HEK293T (cell line): ENCODE results near the gene ARGFX.

Experiments
- CTCF ChIA-PET: fragments of 350-600 bp; formaldehyde crosslinking; extraction: SDS; loops from one replicate; lab custom pipeline; 2021; ENCODE audit warnings: antibody characterized with exemption, inconsistent platforms; lab: Yijun Ruan, JAX
- POLR2A ChIA-PET: fragments of 350-600 bp; formaldehyde crosslinking; extraction: SDS; loops from one replicate; lab custom pipeline; 2020; ENCODE audit warnings: antibody characterized with exemption, inconsistent platforms; lab: Yijun Ruan, JAX
- DNase-seq: peaks from one replicate; pipeline ENCODE4 v3.0.0; 2012; ENCODE audit warnings: mixed read lengths; ENCODE audit errors: extremely low spot score
- ARNT ChIP-seq: fragments of 450-650 bp; IDR thresholded peaks from 2 replicates; pipeline ENCODE4 v1.6.1; 2017; ENCODE audit warnings: mild to moderate bottlenecking
- BHLHE40 ChIP-seq: fragments of 450-650 bp; IDR thresholded peaks from 2 replicates; pipeline ENCODE4 v1.6.1; 2016; ENCODE audit warnings: mild to moderate bottlenecking, moderate library complexity, borderline replicate concordance
- CTBP1 ChIP-seq: fragments of 450-650 bp; IDR thresholded peaks from 2 replicates; pipeline ENCODE4 v1.6.1; 2016; ENCODE audit warnings: borderline replicate concordance
- ELF4 ChIP-seq: fragments of 450-650 bp; IDR thresholded peaks from 2 replicates; pipeline ENCODE4 v1.6.1; 2017; ENCODE audit warnings: antibody characterized with exemption
- FOXA1 ChIP-seq: fragments of 450-650 bp; IDR thresholded peaks from 2 replicates; pipeline ENCODE4 v1.6.1; 2016; ENCODE audit warnings: mild to moderate bottlenecking
- FOXK2 ChIP-seq: fragments of 450-650 bp; IDR thresholded peaks from 2 replicates; pipeline ENCODE4 v1.6.1; 2016; ENCODE audit warnings: mild to moderate bottlenecking
- FOXM1 ChIP-seq: fragments of 450-650 bp; IDR thresholded peaks from 2 replicates; pipeline ENCODE4 v1.6.1; 2017; ENCODE audit warnings: mild to moderate bottlenecking, borderline replicate concordance
- HDGF ChIP-seq: fragments of 450-650 bp; IDR thresholded peaks from 2 replicates; pipeline ENCODE4 v1.6.1; 2017; ENCODE audit warnings: antibody characterized with exemption, borderline replicate concordance
- L3MBTL2 ChIP-seq: fragments of 450-650 bp; conservative IDR thresholded peaks from 2 replicates; pipeline ENCODE4 v1.6.1; 2016; ENCODE audit warnings: mild to moderate bottlenecking
- LEF1 ChIP-seq: fragments of 450-650 bp; IDR thresholded peaks from 2 replicates; pipeline ENCODE4 v1.6.1; 2017; ENCODE audit warnings: mild to moderate bottlenecking, borderline replicate concordance
- NFRKB ChIP-seq: fragments of 450-650 bp; IDR thresholded peaks from 2 replicates; pipeline ENCODE4 v1.6.1; 2016; ENCODE audit warnings: mild to moderate bottlenecking, moderate library complexity
- PKNOX1 ChIP-seq: fragments of 450-650 bp; IDR thresholded peaks from 2 replicates; pipeline ENCODE4 v1.6.1; 2016
- SP1 ChIP-seq: fragments of 450-650 bp; IDR thresholded peaks from 2 replicates; pipeline ENCODE4 v1.6.1; 2017
- SUZ12 ChIP-seq: fragments of 450-650 bp; IDR thresholded peaks from 2 replicates; pipeline ENCODE4 v1.6.1; 2016; ENCODE audit warnings: mild to moderate bottlenecking
- TARDBP ChIP-seq: fragments of 450-650 bp; IDR thresholded peaks from 2 replicates; pipeline ENCODE4 v1.6.1; 2016
- ZNF384 ChIP-seq: fragments of 450-650 bp; IDR thresholded peaks from 2 replicates; pipeline ENCODE4 v1.6.1; 2016

ARGFX gene

GRCh38 chr3:121545049-121545573 is 22.6 kb upstream of the ARGFX start:
- TF ChIP-seq L3MBTL2, result no peak
- no peak for TF ChIP-seq BHLHE40
- no peak for TF ChIP-seq ELF4
- TF ChIP-seq ARNT, result no peak
- no peak for TF ChIP-seq LEF1
- TF ChIP-seq PKNOX1, result no peak
- TF ChIP-seq TARDBP, result no peak
- no peak for TF ChIP-seq FOXK2
- TF ChIP-seq SP1, result no peak
- no peak for TF ChIP-seq FOXM1
- no peak for TF ChIP-seq ZNF384
- peak; percentile 32 for DNase-seq
- ChIA-PET POLR2A (interaction anchor here (0.7 to 1.2 kb wide), 2 partner anchors 11 to 23 kb away, joined by 3 read pairs; no protein-coding TSS in a partner anchor), CTCF (interaction anchor here (0.6 kb wide), 1 partner anchor 62 kb away, joined by 8 read pairs; no protein-coding TSS in a partner anchor)

- CTCF ChIA-PET, result interaction anchor here (0.6 to 0.7 kb wide), 4 partner anchors 8 to 1384 kb away, joined by 3 to 4 read pairs (median 3); no protein-coding TSS in a partner anchor
- DNase-seq, result peak; percentile 85
- POLR2A ChIA-PET, result interaction anchor here (0.6 to 1.3 kb wide), 3 partner anchors 12 to 838 kb away, joined by 3 to 5 read pairs (median 3); partner anchors contain the start of gene FAM162A
- TF ChIP-seq L3MBTL2 (peak; percentile 54), ELF4 (peak; percentile 59), PKNOX1 (no peak)
Observed at GRCh38 chr3:121545574-121546455, 21.9 kb upstream of the ARGFX start, which contains the start of gene POLQ. Gene POLQ, minus strand, starts transcription at chr3:121545988. Its CDS starts 111 bp downstream, at chr3:121545877.

GRCh38 chr3:121552379-121552778 is 15.4 kb upstream of the ARGFX start:
- ChIA-PET POLR2A (no interaction called here), CTCF (interaction anchor here (0.5 kb wide), 1 partner anchor 9 kb away, joined by 3 read pairs; no protein-coding TSS in a partner anchor)
- no peak for DNase-seq
- TF ChIP-seq NFRKB (no peak), SUZ12 (no peak), HDGF (no peak), PKNOX1 (no peak), FOXA1 (no peak), TARDBP (no peak), LEF1 (no peak)

- CTCF ChIA-PET, result interaction anchor here (0.5 to 0.6 kb wide), 2 partner anchors 9 to 18 kb away, joined by 3 read pairs; no protein-coding TSS in a partner anchor
- DNase-seq, result no peak
- POLR2A ChIA-PET, result no interaction called here
- TF ChIP-seq TARDBP (no peak), L3MBTL2 (no peak), HDGF (no peak), PKNOX1 (no peak), ZNF384 (no peak), SUZ12 (no peak), LEF1 (no peak), BHLHE40 (no peak), FOXA1 (no peak), FOXK2 (no peak), CTBP1 (no peak), SP1 (no peak), ARNT (no peak), FOXM1 (no peak), NFRKB (no peak)
Observed at GRCh38 chr3:121552797-121553196, 15.0 kb upstream of the ARGFX start.

GRCh38 chr3:121557426-121557934 is 10.3 kb upstream of the ARGFX start:
- ChIA-PET POLR2A (no interaction called here), CTCF (no interaction called here)
- no peak for TF ChIP-seq HDGF
- no peak for TF ChIP-seq FOXA1
- TF ChIP-seq ELF4, result no peak
- no peak for TF ChIP-seq BHLHE40
- no peak for TF ChIP-seq SUZ12
- no peak for TF ChIP-seq L3MBTL2
- TF ChIP-seq SP1, result no peak
- no peak for TF ChIP-seq CTBP1
- no peak for TF ChIP-seq ZNF384
- TF ChIP-seq LEF1, result no peak
- TF ChIP-seq FOXM1, result no peak
- TF ChIP-seq TARDBP, result no peak
- TF ChIP-seq PKNOX1, result no peak
- DNase-seq, result no peak
